Activated CD4-positive, alpha-beta T cell treated with anti-CD3 and anti-CD28 coated beads, Interleukin-2, amount 50 U/mL, for 1 hour (primary cell): ENCODE measurements around the gene MARCO.

Source experiments
- DNase-seq: peaks from one replicate; pipeline ENCODE4 v3.0.0-alpha.2; 2020

MARCO gene

GRCh38 chr2:118942031-118942430, at the start of gene MARCO:
MARCO (plus strand) TSS chr2:118942194; CDS start chr2:118942301, 107 bp downstream.
- DNase-seq: no peak

DNA sequence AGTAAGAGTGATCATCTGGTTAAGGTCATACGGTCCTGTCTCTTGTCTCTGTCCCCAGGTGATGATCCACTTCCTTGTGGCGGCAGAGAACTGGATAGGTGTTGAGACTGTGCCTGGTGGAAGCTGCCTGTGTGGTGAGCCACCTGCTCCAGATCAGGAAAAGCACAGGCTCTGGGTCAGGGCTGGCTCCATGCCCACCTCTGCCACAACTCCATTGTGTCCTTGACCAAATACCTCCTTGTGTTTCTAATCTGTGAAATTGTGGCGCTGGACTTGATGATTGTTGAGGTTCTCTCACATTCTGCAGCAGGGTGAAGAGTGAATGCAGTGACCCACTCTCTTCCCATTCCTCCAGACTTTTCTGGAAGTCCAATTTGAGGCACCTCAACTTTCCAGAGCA, 48.9 kb upstream of the MARCO start:
- DNase-seq: no peak

- DNase-seq: no peak
These were observed 39.5 kb upstream of the MARCO start for GRCh38 chr2:118902266-118903028.

- no peak for DNase-seq
These were observed 39.0 kb upstream of the MARCO start for GRCh38 chr2:118903029-118903351.

DNA sequence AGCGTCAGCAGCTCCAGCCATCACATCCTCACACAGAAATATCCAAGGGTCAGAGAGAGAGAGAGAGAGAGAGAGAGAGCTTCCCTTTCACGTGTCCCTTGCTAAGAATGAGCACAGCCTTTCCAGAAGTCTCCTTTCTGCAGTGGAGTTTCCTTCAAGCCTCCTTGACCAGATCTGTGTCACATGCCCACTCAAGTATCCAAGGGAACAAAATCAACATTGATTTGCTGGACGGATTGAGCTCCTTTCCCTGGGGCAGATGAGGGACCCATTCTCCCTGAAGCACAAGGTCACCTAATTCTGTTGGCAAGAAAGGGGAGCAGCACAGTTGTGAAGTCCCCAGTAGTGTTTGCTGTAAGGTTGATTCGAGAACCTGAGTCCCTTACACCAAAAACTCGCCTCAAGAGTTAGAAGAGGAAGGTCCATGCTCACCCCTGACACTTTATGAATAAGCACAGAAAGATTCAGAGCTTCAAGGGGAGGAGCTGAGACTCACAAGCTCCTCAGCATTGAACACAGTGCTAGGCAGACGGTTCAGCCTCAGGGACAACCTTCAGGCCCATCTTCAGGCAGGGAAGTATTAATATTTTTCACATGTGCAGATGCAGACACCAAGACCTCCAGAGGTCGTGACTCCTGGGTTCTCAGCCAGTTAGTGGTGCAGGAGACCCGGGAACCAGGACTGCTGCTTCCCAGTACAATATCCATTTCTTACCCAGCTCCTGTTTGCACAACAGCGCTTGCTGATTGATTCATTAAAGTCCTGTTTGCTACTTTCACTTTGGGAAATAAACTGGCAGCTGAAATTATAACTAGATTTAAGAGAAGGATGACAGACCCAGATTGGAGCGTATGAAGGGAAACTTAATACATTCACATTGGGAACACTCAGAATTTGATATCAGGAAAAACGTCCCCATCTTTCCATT, 38.2 kb upstream of the MARCO start:
- DNase-seq: no peak

GRCh38 chr2:118905206-118905605, 36.8 kb upstream of the MARCO start:
- no peak for DNase-seq

- DNase-seq: no peak
These were observed 35.8 kb upstream of the MARCO start for GRCh38 chr2:118906186-118906585.

DNA sequence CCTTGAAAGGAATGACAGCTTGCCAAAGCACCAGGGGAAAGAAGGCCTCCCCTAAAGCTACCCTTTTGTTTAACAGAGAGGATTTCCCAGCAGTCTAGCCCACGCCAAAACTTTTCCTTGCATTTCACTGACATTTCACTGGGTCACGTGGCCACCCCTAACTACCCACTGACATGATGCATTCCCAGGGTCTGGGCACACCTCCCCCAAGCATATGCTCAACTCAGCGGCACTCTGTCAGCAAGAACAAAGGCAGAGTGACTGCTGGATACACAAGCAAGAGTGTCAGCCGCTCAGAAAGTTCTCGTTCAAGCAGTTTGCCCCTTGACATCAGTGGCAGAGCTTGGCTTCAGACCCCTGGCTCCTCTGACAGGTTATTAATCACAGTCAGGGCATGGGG, 34.2 kb upstream of the MARCO start:
- DNase-seq: no peak

GRCh38 chr2:118909191-118909590, 32.8 kb upstream of the MARCO start:
- no peak for DNase-seq

GRCh38 chr2:118911166-118911856, 30.7 kb upstream of the MARCO start:
- no peak for DNase-seq

DNA sequence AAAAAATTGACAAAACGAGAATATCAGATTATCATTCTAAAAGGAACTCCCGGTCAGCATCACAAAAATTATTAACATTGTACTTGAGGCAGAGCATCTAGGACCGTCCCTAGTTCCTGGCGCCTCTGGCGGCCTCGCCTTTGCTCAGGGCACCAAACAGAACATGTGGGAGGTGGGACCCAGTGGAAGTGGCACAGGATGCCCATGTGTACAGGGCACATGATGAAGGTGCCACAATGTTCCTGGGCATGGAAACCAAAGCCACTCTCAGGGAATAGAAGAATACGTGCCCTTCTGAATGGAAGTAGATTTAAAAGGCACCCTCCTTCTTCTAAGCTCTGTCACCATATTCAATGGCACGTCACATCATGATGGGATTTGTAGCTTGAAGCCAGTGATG, 30.1 kb upstream of the MARCO start:
- no peak for DNase-seq

DNA sequence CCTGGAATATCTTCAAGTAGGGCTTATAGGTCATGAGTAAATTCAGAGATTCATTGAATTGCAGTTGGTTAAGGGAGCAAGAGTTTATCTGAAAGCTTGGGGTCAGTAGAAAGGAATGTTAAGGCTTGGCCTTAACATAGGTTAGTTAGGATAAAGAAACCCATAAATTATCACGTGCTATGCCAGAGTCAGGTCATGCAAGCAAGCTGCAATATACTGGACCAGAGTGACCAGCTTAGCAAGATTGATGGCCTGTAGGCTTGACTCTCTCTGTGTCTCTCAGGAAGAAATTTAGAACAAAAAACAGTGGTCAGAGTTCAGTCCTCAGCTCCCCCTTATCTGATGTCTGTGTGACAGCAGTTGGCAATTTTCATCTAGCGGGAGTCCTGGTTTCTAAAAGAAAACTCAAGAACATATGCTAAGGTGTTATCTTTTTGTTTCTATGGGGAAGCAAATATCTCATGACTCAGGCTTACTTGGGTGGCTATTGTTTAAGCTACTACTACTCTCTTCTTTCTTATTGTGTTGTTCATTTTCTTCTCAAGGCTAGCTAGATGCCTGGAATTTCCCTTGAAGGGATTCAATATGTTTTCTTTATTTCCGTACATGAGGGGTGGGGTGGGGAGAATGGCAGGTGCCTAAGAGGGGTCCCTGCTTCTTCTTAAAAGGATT, 28.7 kb upstream of the MARCO start:
- DNase-seq: no peak

GRCh38 chr2:118913803-118914645, 28.0 kb upstream of the MARCO start:
- no peak for DNase-seq

GRCh38 chr2:118914721-118915453, 27.1 kb upstream of the MARCO start:
- DNase-seq: no peak

DNA sequence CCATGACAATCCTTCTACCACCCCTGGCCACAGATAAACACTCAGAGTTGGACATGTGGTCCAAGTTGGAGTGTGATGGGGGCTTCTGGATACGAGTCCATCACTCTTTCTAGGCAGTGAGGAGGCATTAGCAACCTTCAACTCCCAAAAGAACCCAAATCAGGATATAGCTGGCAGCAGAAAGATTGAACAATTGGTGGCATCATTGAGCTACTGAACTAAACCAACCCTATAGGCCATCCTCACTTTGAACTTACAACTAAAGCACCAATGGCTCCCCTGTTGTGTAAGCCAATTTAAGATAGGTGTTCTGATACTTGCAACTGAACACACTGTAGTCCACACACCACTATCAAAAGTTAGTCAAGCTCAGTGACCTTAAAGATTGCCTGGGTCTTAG, 24.0 kb upstream of the MARCO start:
- DNase-seq: no peak

DNA sequence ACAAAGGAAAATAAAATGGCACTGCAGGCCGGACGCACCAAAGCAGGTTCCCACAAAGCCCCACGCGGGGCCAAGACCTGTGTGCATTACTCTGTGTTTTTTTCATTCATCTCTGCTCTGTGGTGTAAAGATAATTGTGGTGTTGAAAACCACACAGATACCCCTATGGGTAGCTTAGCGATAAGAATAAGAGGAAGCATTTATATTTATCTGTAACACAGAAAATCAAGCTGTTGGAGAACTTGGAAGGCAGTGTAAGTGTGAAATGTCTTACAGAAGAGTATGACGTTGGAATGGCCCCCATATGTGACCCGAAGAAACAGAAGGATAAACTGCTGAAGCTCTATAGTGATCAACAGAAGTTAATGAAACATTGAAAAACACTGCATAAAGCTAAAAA, 20.3 kb upstream of the MARCO start:
- DNase-seq: no peak

GRCh38 chr2:118922254-118922653, 19.7 kb upstream of the MARCO start:
- DNase-seq: no peak

DNA sequence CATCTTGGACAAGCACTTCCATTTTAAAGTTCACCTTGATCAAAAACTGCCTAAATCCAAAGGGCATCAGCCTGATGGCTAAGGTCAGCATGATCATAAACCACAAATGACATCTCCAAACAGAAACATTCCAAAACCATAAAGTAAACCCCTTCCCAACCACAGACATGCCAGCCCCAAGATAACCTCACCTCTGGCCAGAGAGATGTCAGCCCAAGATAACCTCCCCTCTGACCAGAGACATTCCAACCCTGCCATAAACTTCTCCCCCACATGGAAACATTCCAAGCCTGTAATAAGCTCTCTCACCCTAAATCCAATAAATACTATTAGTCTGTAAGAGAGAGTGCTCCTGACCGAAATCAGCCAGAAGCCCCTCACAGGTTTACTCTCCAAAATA, 18.6 kb upstream of the MARCO start:
- DNase-seq: no peak

GRCh38 chr2:118925476-118925875, 16.5 kb upstream of the MARCO start:
- no peak for DNase-seq

DNA sequence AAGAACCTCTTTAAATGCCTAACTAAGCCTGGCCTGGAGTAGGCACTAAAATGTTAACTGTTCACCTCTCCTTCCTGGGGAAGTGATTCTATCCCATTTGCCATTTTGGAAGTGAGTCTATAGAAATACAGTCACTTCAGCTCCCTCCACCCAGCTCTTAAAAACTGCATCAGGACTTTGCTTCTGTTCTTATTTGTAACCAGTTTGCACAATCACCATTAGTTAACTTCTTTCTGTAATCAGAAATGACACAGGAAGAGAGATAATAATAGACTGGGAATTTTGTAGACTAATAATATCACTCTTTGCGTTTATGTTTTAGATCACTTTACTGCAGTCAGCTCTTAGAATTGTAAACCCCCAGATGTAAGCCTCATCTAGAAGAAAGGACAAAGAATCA, 16.0 kb upstream of the MARCO start:
- DNase-seq: no peak

GRCh38 chr2:118929059-118929458, 12.9 kb upstream of the MARCO start:
- DNase-seq: no peak
